Esophagus muscularis mucosa (tissue), 4 donors: ENCODE measurements around the gene TPO. TPM values are rescaled to one million over a fixed set of nuclear protein-coding genes. Genes with fewer than 3 reads are reported as not detected.

Source experiments
- DNase-seq: peaks from one replicate; pipeline ENCODE4 v3.0.0-alpha.2; 2017; ENCODE audit errors: extremely low spot score
- H3K27ac ChIP-seq, 4 donors: fragments of 200-600 bp; sonication (generic); replicated peaks in 1 of 4; 1 replicate in 3 of 4; 2 replicates in 1 of 4; pipeline ENCODE4 v1.5.1; 2016 to 2019; ENCODE audit warnings: mild to moderate bottlenecking in 1 of 4
- H3K27me3 ChIP-seq, 4 donors: fragments of 200-600 bp; sonication (generic); one replicate each; pipeline versions ENCODE4 v1.5.1 to v1.6.0; 2016 to 2019
- H3K36me3 ChIP-seq, 4 donors: fragments of 200-600 bp; sonication (generic); one replicate each; pipeline ENCODE4 v1.5.1; 2016 to 2019
- H3K4me1 ChIP-seq, 4 donors: fragments of 200-600 bp; sonication (generic); one replicate each; pipeline ENCODE4 v1.5.1; 2016 to 2019
- H3K4me3 ChIP-seq, 4 donors: fragments of 200-600 bp; sonication (generic); 1 replicate in 2 of 4; 2 replicates in 2 of 4; pipeline ENCODE4 v1.5.1; 2016 to 2019; ENCODE audit warnings: mild to moderate bottlenecking in 4 of 4, moderate library complexity in 1 of 4
- H3K9me3 ChIP-seq, 4 donors: fragments of 200-600 bp; sonication (generic); 1 replicate in 3 of 4; 2 replicates in 1 of 4; pipeline ENCODE4 v1.5.1; 2016 to 2019
- CTCF ChIP-seq, 3 experiments: fragments of 200-600 bp in 2 of 3; fragments of 450-650 bp in 1 of 3; sonication (generic) in 2 of 3; IDR thresholded peaks; one replicate each; pipeline ENCODE4 v1.5.1; 2017 to 2019; ENCODE audit warnings: antibody characterized with exemption in 3 of 3, mild to moderate bottlenecking in 2 of 3, moderate library complexity in 1 of 3
- EP300 ChIP-seq: sonication (generic); formaldehyde crosslinking; IDR thresholded peaks from one replicate; pipeline ENCODE4 v1.6.1; 2017; ENCODE audit warnings: antibody characterized with exemption
- POLR2A ChIP-seq: fragments of 450-650 bp; IDR thresholded peaks from one replicate; pipeline ENCODE4 v1.6.1; 2017; ENCODE audit warnings: antibody characterized with exemption, moderate library complexity, mild to moderate bottlenecking, low read depth
- POLR2AphosphoS5 ChIP-seq, 2 donors: sonication (generic); formaldehyde crosslinking; IDR thresholded peaks; one replicate each; pipeline ENCODE4 v1.6.1; 2017; ENCODE audit warnings: antibody characterized with exemption in 2 of 2
- WGBS: methylation state at CpG from one replicate; pipeline ENCODE4 v1.1.5; 2018; 5-methylcytosine and 5-hydroxymethylcytosine counted together
- intact Hi-C: fragments of 100-400 bp; cut with DNase I; formaldehyde crosslinking; loops from one replicate; pipeline ENCODE4 v1.15.1; 2023
- total RNA-seq, 4 donors: library from RNA; depleted of rRNA; stranded (reverse); fragments of >200 nt; gene quantifications; one replicate each; pipeline versions ENCODE4 v1.1.0 to v1.2.1, GENCODE V29; 2016

Gene TPO
- total RNA-seq, 4 donors from 2014 or later = 7.1 to 18.4 (median 10.4) TPM

DNA sequence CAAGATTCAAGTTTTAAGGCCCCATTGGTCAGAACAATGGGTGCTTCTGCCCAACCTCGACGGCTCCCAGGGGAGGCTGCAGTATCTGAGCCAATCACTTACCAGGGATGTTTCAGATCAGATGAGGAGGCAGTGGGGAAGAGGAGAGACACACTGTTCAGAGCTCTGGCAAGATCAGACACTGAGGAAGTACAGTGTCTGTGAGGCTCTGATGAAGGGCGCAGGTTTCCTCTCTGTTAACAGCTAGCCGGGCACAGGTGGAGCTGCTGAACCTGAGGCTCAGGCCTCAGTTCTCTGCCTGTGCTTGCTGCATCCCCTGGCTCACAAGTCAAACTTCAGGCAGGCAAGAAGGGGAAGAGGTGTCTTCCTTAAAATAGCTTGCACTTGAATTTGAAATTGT is 69.7 kb downstream of the TPO start:
- H3K36me3 ChIP-seq = peaks cover 0 to 27% (median 0%) of the 10 kb centered on the region in 4 donors
- peaks cover 0 to 15% (median 0%) of the 10 kb centered on the region in 4 donors for H3K27me3 ChIP-seq
- WGBS = 93% methylated on average over 4 of the region's 4 CpGs
- no peak for DNase-seq
- no peak for TF ChIP-seq POLR2AphosphoS5 (IDR thresholded peaks at IDR 0.05)
- no peaks in the 10 kb centered on the region for H3K9me3 ChIP-seq
- intact Hi-C loops = no loop called here
- H3K4me3 ChIP-seq = no peak overlapping the region
- no peak overlapping the region for H3K27ac ChIP-seq
- H3K4me1 ChIP-seq = no peaks in the 10 kb centered on the region

GRCh38 chr2:1483551-1483950 is 70.3 kb downstream of the TPO start:
- no peaks in the 10 kb centered on the region for H3K9me3 ChIP-seq
- no peak overlapping the region for H3K4me3 ChIP-seq
- H3K27ac ChIP-seq = no peak overlapping the region
- no peak for DNase-seq
- H3K4me1 ChIP-seq = no peaks in the 10 kb centered on the region
- intact Hi-C loops = no loop called here
- H3K36me3 ChIP-seq = peaks cover 0 to 24% (median 0%) of the 10 kb centered on the region in 4 donors
- no peak for TF ChIP-seq CTCF (IDR thresholded peaks at IDR 0.05)
- no peak for TF ChIP-seq EP300
- no peak for TF ChIP-seq POLR2A
- no peak for TF ChIP-seq POLR2AphosphoS5 (IDR thresholded peaks at IDR 0.05)
- H3K27me3 ChIP-seq = peaks cover 0 to 9% (median 0%) of the 10 kb centered on the region in 4 donors
- 84% methylated on average over 9 of the region's 9 CpGs for WGBS

DNA sequence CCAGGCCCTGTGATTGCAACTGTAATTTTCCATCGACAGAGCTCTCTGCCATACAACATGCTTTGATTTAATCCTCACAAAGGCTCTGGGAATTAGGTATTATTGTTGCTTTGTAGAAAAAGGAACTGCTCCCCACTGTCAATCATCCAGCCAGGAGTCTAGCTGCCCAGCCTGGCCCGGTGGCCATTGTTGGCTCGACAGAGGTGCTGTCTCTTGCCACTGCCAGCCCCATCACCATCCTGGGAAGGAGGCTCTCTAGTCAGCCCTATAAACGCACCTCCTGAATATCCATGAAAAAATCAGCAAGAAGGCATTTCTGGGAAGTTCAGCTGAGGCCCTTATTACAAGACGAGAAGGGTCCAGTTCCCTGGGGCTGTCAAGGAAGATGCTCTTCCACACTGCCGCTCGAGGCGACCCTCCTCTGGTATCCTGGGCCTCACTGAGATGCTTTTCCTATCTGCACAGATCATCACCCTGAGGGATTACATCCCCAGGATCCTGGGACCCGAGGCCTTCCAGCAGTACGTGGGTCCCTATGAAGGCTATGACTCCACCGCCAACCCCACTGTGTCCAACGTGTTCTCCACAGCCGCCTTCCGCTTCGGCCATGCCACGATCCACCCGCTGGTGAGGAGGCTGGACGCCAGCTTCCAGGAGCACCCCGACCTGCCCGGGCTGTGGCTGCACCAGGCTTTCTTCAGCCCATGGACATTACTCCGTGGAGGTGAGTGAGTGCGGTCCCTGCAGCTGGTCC is 71.0 kb downstream of the TPO start:
- TF ChIP-seq CTCF (IDR thresholded peaks at IDR 0.05) = no peak
- TF ChIP-seq EP300 = no peak
- no peak for TF ChIP-seq POLR2A
- no peak for TF ChIP-seq POLR2AphosphoS5 (IDR thresholded peaks at IDR 0.05)
- DNase-seq = no peak
- intact Hi-C loops = no loop called here
- peaks cover 0 to 31% (median 0%) of the 10 kb centered on the region in 4 donors for H3K36me3 ChIP-seq
- peaks cover 0 to 9% (median 0%) of the 10 kb centered on the region in 4 donors for H3K27me3 ChIP-seq
- H3K9me3 ChIP-seq = no peaks in the 10 kb centered on the region
- no peak overlapping the region for H3K27ac ChIP-seq
- 93% methylated on average over 17 of the region's 22 CpGs for WGBS
- no peaks in the 10 kb centered on the region for H3K4me1 ChIP-seq
- no peak overlapping the region for H3K4me3 ChIP-seq

GRCh38 chr2:1486670-1487069 is 73.4 kb downstream of the TPO start:
- TF ChIP-seq CTCF (IDR thresholded peaks at IDR 0.05) = no peak
- TF ChIP-seq EP300 = no peak
- no peak for TF ChIP-seq POLR2AphosphoS5 (IDR thresholded peaks at IDR 0.05)
- TF ChIP-seq POLR2A = no peak
- Histone ChIP-seq H3K36me3 (peaks cover 0 to 34% (median 0%) of the 10 kb centered on the region in 4 donors), H3K4me1 (no peaks in the 10 kb centered on the region), H3K27ac (no peak overlapping the region), H3K4me3 (no peak overlapping the region), H3K27me3 (peaks cover 0 to 9% (median 0%) of the 10 kb centered on the region in 4 donors), H3K9me3 (no peaks in the 10 kb centered on the region)
- DNase-seq = no peak
- intact Hi-C loops = no loop called here
- WGBS = 92% methylated on average over 11 of the region's 11 CpGs

GRCh38 chr2:1487758-1488157 is 74.5 kb downstream of the TPO start:
- 57% methylated on average over 9 of the region's 9 CpGs for WGBS
- H3K4me1 ChIP-seq = no peaks in the 10 kb centered on the region
- H3K4me3 ChIP-seq = no peak overlapping the region
- H3K9me3 ChIP-seq = no peaks in the 10 kb centered on the region
- peaks cover 0 to 33% (median 0%) of the 10 kb centered on the region in 4 donors for H3K36me3 ChIP-seq
- TF ChIP-seq EP300 (no peak), POLR2A (no peak), POLR2AphosphoS5 (IDR thresholded peaks at IDR 0.05) (no peak), CTCF (IDR thresholded peaks at IDR 0.05) (no peak)
- no peak overlapping the region for H3K27ac ChIP-seq
- H3K27me3 ChIP-seq = peaks cover 0 to 9% (median 0%) of the 10 kb centered on the region in 4 donors
- no peak for DNase-seq
- intact Hi-C loops = no loop called here
